PC-9 (cell line): ENCODE measurements around the gene MDFIC. TPM values are rescaled to one million over a fixed set of nuclear protein-coding genes. Genes with fewer than 3 reads are reported as not detected.

ENCODE experiments used
- BruUV-seq: library from RNA; stranded (reverse); fragments of 400-500 nt; replicated peaks from 2 replicates; lab custom pipeline; 2021; lab: Mats Ljungman, UMichigan
- CTCF ChIA-PET: fragments of 300-600 bp; sonication (Branson Sonifier 250); formaldehyde crosslinking; loops from one replicate; lab custom pipeline; 2022; ENCODE audit warnings: antibody characterized with exemption; lab: Charles Lee
- POLR2A ChIA-PET: fragments of 300-600 bp; sonication (Branson Sonifier 250); formaldehyde crosslinking; loops from one replicate; lab custom pipeline; 2022; ENCODE audit warnings: antibody characterized with exemption; ENCODE audit not compliant: unreplicated experiment; lab: Charles Lee
- DNase-seq, 2 experiments: peaks; one replicate each; pipeline versions ENCODE4 v3.0.0 to v3.0.0-alpha.2; 2015 to 2022; ENCODE audit warnings: mixed read lengths in 1 of 2
- H2AFZ ChIP-seq: fragments of 200-600 bp; sonication (generic); 2 replicates; pipeline ENCODE4 v1.8.1; 2017; ENCODE audit warnings: antibody characterized with exemption
- H3F3A ChIP-seq: fragments of 200-600 bp; sonication (generic); 2 replicates; pipeline ENCODE4 v1.8.1; 2017; ENCODE audit warnings: antibody characterized with exemption, mild to moderate bottlenecking, low read depth; ENCODE audit not compliant: insufficient read depth
- H3K27ac ChIP-seq: fragments of 200-600 bp; sonication (generic); 2 replicates; pipeline ENCODE4 v1.6.1; 2016; ENCODE audit warnings: mixed run types
- H3K27me3 ChIP-seq: fragments of 200-600 bp; sonication (generic); 2 replicates; pipeline ENCODE4 v1.6.1; 2016; ENCODE audit warnings: low read depth, mixed run types; ENCODE audit not compliant: insufficient read depth
- H3K36me3 ChIP-seq: fragments of 200-600 bp; sonication (generic); 2 replicates; pipeline ENCODE4 v1.6.1; 2016; ENCODE audit warnings: low read depth, mixed run types
- H3K4me1 ChIP-seq: fragments of 200-600 bp; sonication (generic); replicated peaks from 2 replicates; pipeline ENCODE4 v1.6.1; 2016; ENCODE audit warnings: mixed run types; ENCODE audit not compliant: insufficient read depth
- H3K4me2 ChIP-seq: fragments of 200-600 bp; sonication (generic); 2 replicates; pipeline ENCODE4 v1.6.1; 2017; ENCODE audit warnings: mixed run types
- H3K4me3 ChIP-seq: fragments of 200-600 bp; sonication (generic); 2 replicates; pipeline ENCODE4 v1.6.1; 2016; ENCODE audit warnings: mixed run types
- H3K79me2 ChIP-seq: fragments of 200-600 bp; sonication (generic); 2 replicates; pipeline ENCODE4 v1.6.1; 2017; ENCODE audit warnings: low read depth, mixed run types
- H3K9me2 ChIP-seq: fragments of 200-600 bp; sonication (generic); 2 replicates; pipeline ENCODE4 v1.8.1; 2017; ENCODE audit warnings: mild to moderate bottlenecking; ENCODE audit not compliant: insufficient read depth
- H3K9me3 ChIP-seq: fragments of 200-600 bp; sonication (generic); 2 replicates; pipeline ENCODE4 v1.8.1; 2016; ENCODE audit warnings: low read depth; ENCODE audit not compliant: insufficient read depth
- H4K20me1 ChIP-seq: fragments of 200-600 bp; sonication (generic); 2 replicates; pipeline ENCODE4 v1.8.1; 2017; ENCODE audit not compliant: insufficient read depth
- CTCF ChIP-seq: fragments of 200-600 bp; sonication (generic); conservative IDR thresholded peaks from 2 replicates; pipeline ENCODE4 v1.6.1; 2017; ENCODE audit warnings: mixed run types, antibody characterized with exemption, mild to moderate bottlenecking, moderate library complexity
- EZH2 ChIP-seq: fragments of 200-600 bp; sonication (generic); IDR thresholded peaks from 2 replicates; pipeline ENCODE4 v1.8.0; 2017; ENCODE audit warnings: antibody characterized with exemption, low read depth
- intact Hi-C: fragments of 100-400 bp; cut with micrococcal nuclease; formaldehyde crosslinking; loops from one replicate; pipeline ENCODE4 v1.10.0; 2022; ENCODE audit not compliant: unreplicated experiment
- total RNA-seq: library from RNA; stranded (reverse); gene quantifications from 2 replicates; pipeline ENCODE4 v1.2.3, GENCODE V29; 2021

Gene MDFIC
- total RNA-seq, 1 experiment from 2014 or later: 38.9 TPM

- BruUV-seq: no TSS peak
- no peak for TF ChIP-seq EZH2
- ChIA-PET POLR2A (no interaction called here), CTCF (no interaction called here)
- H3K79me2 ChIP-seq: peaks cover 32% of the 10 kb centered on the region
- no peak for DNase-seq
- no peak overlapping the region for H2AFZ ChIP-seq
- H3K36me3 ChIP-seq: peaks cover 8% of the 10 kb centered on the region; the same call in 1 of the 2 replicates
- H3K4me2 ChIP-seq: no peak overlapping the region
- intact Hi-C loops: no loop called here
- no peak overlapping the region for H3K4me3 ChIP-seq
- H3K4me1 ChIP-seq: no peaks in the 10 kb centered on the region
- no peaks in the 10 kb centered on the region for H3F3A ChIP-seq
- H3K27ac ChIP-seq: no peak overlapping the region
- no peaks in the 10 kb centered on the region for H4K20me1 ChIP-seq
- H3K9me2 ChIP-seq: no peaks in the 10 kb centered on the region
- H3K27me3 ChIP-seq: no peaks in the 10 kb centered on the region
- H3K9me3 ChIP-seq: no peaks in the 10 kb centered on the region
Observed at GRCh38 chr7:114940220-114940619, 18.3 kb downstream of the MDFIC start.

GRCh38 chr7:114941692-114942091 is 19.8 kb downstream of the MDFIC start:
- H3K27ac ChIP-seq: no peak overlapping the region
- no peaks in the 10 kb centered on the region for H3K9me2 ChIP-seq
- peaks cover 8% of the 10 kb centered on the region; the same call in 1 of the 2 replicates for H3K36me3 ChIP-seq
- H3F3A ChIP-seq: no peaks in the 10 kb centered on the region
- no peak overlapping the region for H3K4me3 ChIP-seq
- CTCF ChIA-PET: no interaction called here
- no peak overlapping the region for H3K4me2 ChIP-seq
- DNase-seq: no peak
- intact Hi-C loops: no loop called here
- H3K79me2 ChIP-seq: peaks cover 21% of the 10 kb centered on the region
- BruUV-seq: no TSS peak
- H3K27me3 ChIP-seq: no peaks in the 10 kb centered on the region
- POLR2A ChIA-PET: interaction anchor here (0.6 kb wide), 1 partner anchor 321 kb away, joined by 4 read pairs; no protein-coding TSS in a partner anchor
- H3K9me3 ChIP-seq: no peaks in the 10 kb centered on the region
- H3K4me1 ChIP-seq: no peaks in the 10 kb centered on the region
- H4K20me1 ChIP-seq: no peaks in the 10 kb centered on the region
- TF ChIP-seq EZH2 (no peak), CTCF (no peak)
- H2AFZ ChIP-seq: no peak overlapping the region

GRCh38 chr7:114942446-114943175 is 20.7 kb downstream of the MDFIC start:
- intact Hi-C loops: no loop called here
- Histone ChIP-seq H3K4me1 (no peaks in the 10 kb centered on the region), H3K9me2 (no peaks in the 10 kb centered on the region), H3K27ac (no peak overlapping the region), H3K9me3 (no peaks in the 10 kb centered on the region), H3K27me3 (no peaks in the 10 kb centered on the region), H3K36me3 (peaks cover 8% of the 10 kb centered on the region; the same call in 1 of the 2 replicates), H3K79me2 (peaks cover 15% of the 10 kb centered on the region), H3F3A (no peaks in the 10 kb centered on the region), H3K4me2 (no peak overlapping the region), H2AFZ (no peak overlapping the region), H4K20me1 (no peaks in the 10 kb centered on the region), H3K4me3 (no peak overlapping the region)
- POLR2A ChIA-PET: no interaction called here
- no TSS peak for BruUV-seq
- CTCF ChIA-PET: no interaction called here
- TF ChIP-seq EZH2 (no peak), CTCF (no peak)
- no peak for DNase-seq
